ENCODE measurements around the gene MRPS27. TPM values are rescaled to one million over a fixed set of nuclear protein-coding genes. Genes with fewer than 3 reads are reported as not detected.
A peak's percentile ranks its signal among the peaks of the same experiment; 100 is the strongest.

The MRPS27 gene
- total RNA-seq, 1 donor from 2014 or later = 54.7 TPM

- TF ChIP-seq CTCF (IDR thresholded peaks at IDR 0.05; ENCODE audit: unreplicated experiment) = no peak
- H3K27me3 Mint-ChIP-seq = no peaks in the 10 kb centered on the region
- H3K27ac Mint-ChIP-seq = no peak overlapping the region
- peaks cover 21% of the 10 kb centered on the region for H3K36me3 Mint-ChIP-seq (ENCODE audit: insufficient read depth)
- no peaks in the 10 kb centered on the region for H3K9me3 Mint-ChIP-seq (ENCODE audit: low read depth)
- peaks cover 3% of the 10 kb centered on the region for H3K4me1 Mint-ChIP-seq (ENCODE audit: low read depth)
- no peak for DNase-seq (ENCODE audit: low spot score, unreplicated experiment)
- H3K4me3 Mint-ChIP-seq (ENCODE audit: low read depth) = no peak overlapping the region
These were observed 113.0 kb downstream of the MRPS27 start for GRCh38 chr5:72206994-72207393.

- Mint-ChIP-seq H3K4me3 (ENCODE audit: low read depth) (no peak overlapping the region), H3K27ac (no peak overlapping the region), H3K27me3 (no peaks in the 10 kb centered on the region), H3K9me3 (ENCODE audit: low read depth) (no peaks in the 10 kb centered on the region), H3K36me3 (ENCODE audit: insufficient read depth) (peaks cover 21% of the 10 kb centered on the region), H3K4me1 (ENCODE audit: low read depth) (peaks cover 3% of the 10 kb centered on the region)
- TF ChIP-seq CTCF (IDR thresholded peaks at IDR 0.05; ENCODE audit: unreplicated experiment) = no peak
- no peak for DNase-seq (ENCODE audit: low spot score, unreplicated experiment)
These were observed 113.9 kb downstream of the MRPS27 start for GRCh38 chr5:72206160-72206559.

- Mint-ChIP-seq H3K36me3 (ENCODE audit: insufficient read depth) (peaks cover 22% of the 10 kb centered on the region), H3K27me3 (no peaks in the 10 kb centered on the region), H3K4me1 (ENCODE audit: low read depth) (peaks cover 3% of the 10 kb centered on the region)
These were observed 114.5 kb downstream of the MRPS27 start for GRCh38 chr5:72205431-72206009.

GRCh38 chr5:72204946-72205345 is 115.1 kb downstream of the MRPS27 start:
- no peak for TF ChIP-seq CTCF (IDR thresholded peaks at IDR 0.05; ENCODE audit: unreplicated experiment)
- H3K27ac Mint-ChIP-seq = no peak overlapping the region
- DNase-seq (ENCODE audit: low spot score, unreplicated experiment) = no peak
- no peaks in the 10 kb centered on the region for H3K27me3 Mint-ChIP-seq
- H3K4me3 Mint-ChIP-seq (ENCODE audit: low read depth) = no peak overlapping the region
- peaks cover 3% of the 10 kb centered on the region for H3K4me1 Mint-ChIP-seq (ENCODE audit: low read depth)
- H3K36me3 Mint-ChIP-seq (ENCODE audit: insufficient read depth) = peaks cover 24% of the 10 kb centered on the region
- no peaks in the 10 kb centered on the region for H3K9me3 Mint-ChIP-seq (ENCODE audit: low read depth)

More at GRCh38 chr5:72205431-72206009, 114.5 kb downstream of the MRPS27 start:
- DNase-seq (ENCODE audit: low spot score, unreplicated experiment) = no peak
- Mint-ChIP-seq H3K4me3 (ENCODE audit: low read depth) (no peak overlapping the region), H3K27ac (no peak overlapping the region), H3K9me3 (ENCODE audit: low read depth) (no peaks in the 10 kb centered on the region)
- no peak for TF ChIP-seq CTCF (IDR thresholded peaks at IDR 0.05; ENCODE audit: unreplicated experiment)

GRCh38 chr5:72203251-72203845 is 116.7 kb downstream of the MRPS27 start:
- Mint-ChIP-seq H3K4me1 (ENCODE audit: low read depth) (peaks cover 3% of the 10 kb centered on the region), H3K36me3 (ENCODE audit: insufficient read depth) (peaks cover 35% of the 10 kb centered on the region)

More at GRCh38 chr5:72203251-72203845, 116.7 kb downstream of the MRPS27 start:
- Mint-ChIP-seq H3K4me3 (ENCODE audit: low read depth) (no peak overlapping the region), H3K27ac (peak overlapping the region; percentile 19), H3K27me3 (no peaks in the 10 kb centered on the region), H3K9me3 (ENCODE audit: low read depth) (no peaks in the 10 kb centered on the region)
- no peak for DNase-seq (ENCODE audit: low spot score, unreplicated experiment)
- TF ChIP-seq CTCF (IDR thresholded peaks at IDR 0.05; ENCODE audit: unreplicated experiment) = no peak

Data from progenitor cell of endocrine pancreas (in vitro differentiated cells).